Thyroid gland (tissue), 4 donors: Measurements from ENCODE around the gene ANKRD2. TPM values are rescaled to one million over a fixed set of nuclear protein-coding genes. Genes with fewer than 3 reads are reported as not detected.

Experiments
- DNase-seq, 2 donors: peaks; one replicate each; pipeline ENCODE4 v3.0.0-alpha.2; 2019
- H3K27ac ChIP-seq, 3 donors: fragments of 200-600 bp; sonication (generic); 1 replicate in 2 of 3; 2 replicates in 1 of 3; pipeline ENCODE4 v1.5.1; 2016 to 2019; ENCODE audit warnings: mild to moderate bottlenecking in 1 of 3, moderate library complexity in 1 of 3
- H3K27me3 ChIP-seq: fragments of 200-600 bp; sonication (generic); one replicate; pipeline ENCODE4 v1.5.1; 2019
- H3K36me3 ChIP-seq, 2 donors: fragments of 200-600 bp; sonication (generic); one replicate each; pipeline ENCODE4 v1.5.1; 2016 to 2019
- H3K4me1 ChIP-seq, 2 donors: fragments of 200-600 bp; sonication (generic); one replicate each; pipeline ENCODE4 v1.5.1; 2017 to 2019
- H3K4me3 ChIP-seq, 3 donors: fragments of 200-600 bp; sonication (generic); replicated peaks in 1 of 3; 1 replicate in 2 of 3; 2 replicates in 1 of 3; pipeline ENCODE4 v1.5.1; 2016; ENCODE audit warnings: mild to moderate bottlenecking in 1 of 3
- H3K9me3 ChIP-seq: fragments of 200-600 bp; sonication (generic); one replicate; pipeline ENCODE4 v1.5.1; 2017
- CTCF ChIP-seq, 6 experiments: fragments of 200-600 bp in 3 of 6; fragments of 450-650 bp in 3 of 6; sonication (generic) in 3 of 6; IDR thresholded peaks; one replicate each; pipeline ENCODE4 v1.5.1; 2016 to 2019; ENCODE audit warnings: antibody characterized with exemption in 6 of 6, mild to moderate bottlenecking in 2 of 6, inconsistent platforms in 1 of 6, moderate library complexity in 1 of 6
- POLR2A ChIP-seq, 2 donors: fragments of 450-650 bp; IDR thresholded peaks; one replicate each; pipeline ENCODE4 v1.6.1; 2017; ENCODE audit warnings: antibody characterized with exemption in 2 of 2, mild to moderate bottlenecking in 2 of 2, moderate library complexity in 1 of 2
- WGBS, 2 donors: methylation state at CpG; one replicate each; pipeline ENCODE4 v1.1.5; 2017; 5-methylcytosine and 5-hydroxymethylcytosine counted together
- intact Hi-C: fragments of 100-400 bp; cut with DNase I; formaldehyde crosslinking; loops from one replicate; pipeline ENCODE4 v1.15.1; 2023
- total RNA-seq, 4 donors: library from RNA; depleted of rRNA; stranded (reverse); fragments of >200 nt; gene quantifications; one replicate each; pipeline ENCODE4 v1.2.3, GENCODE V29; 2016

ANKRD2 gene
- total RNA-seq, 4 donors from 2014 or later: not detected

GRCh38 chr10:97540669-97541500, 31.7 kb upstream of the ANKRD2 start:
- Histone ChIP-seq H3K27ac (peak overlapping the region in 2 of 3 donors; percentile 19 to 76), H3K9me3 (no peaks in the 10 kb centered on the region), H3K36me3 (no peaks in the 10 kb centered on the region), H3K4me1 (peaks cover 19 to 45% of the 10 kb centered on the region in 2 donors), H3K4me3 (no peak overlapping the region), H3K27me3 (no peaks in the 10 kb centered on the region)
- TF ChIP-seq CTCF (IDR thresholded peaks at IDR 0.05) (no peak), POLR2A (IDR thresholded peaks at IDR 0.05) (no peak)
- no peak for DNase-seq
- 86 to 91% methylated on average over 11 to 14 of the region's 14 CpGs for WGBS, 2 donors
- intact Hi-C loops: no loop called here

- Histone ChIP-seq H3K36me3 (no peaks in the 10 kb centered on the region), H3K4me3 (no peak overlapping the region), H3K9me3 (no peaks in the 10 kb centered on the region), H3K27me3 (no peaks in the 10 kb centered on the region), H3K4me1 (peaks cover 19 to 48% of the 10 kb centered on the region in 2 donors), H3K27ac (peak overlapping the region; percentile 76 to 90 (median 79))
- intact Hi-C loops: no loop called here
- no peak for TF ChIP-seq CTCF (IDR thresholded peaks at IDR 0.05)
- TF ChIP-seq POLR2A (IDR thresholded peaks at IDR 0.05): no peak
- WGBS, 2 donors: 64 to 69% methylated on average over 3 to 6 of the region's 9 CpGs
- DNase-seq: peak; percentile 29 to 35
Measured at GRCh38 chr10:97542169-97543024, 30.2 kb upstream of the ANKRD2 start.

DNA sequence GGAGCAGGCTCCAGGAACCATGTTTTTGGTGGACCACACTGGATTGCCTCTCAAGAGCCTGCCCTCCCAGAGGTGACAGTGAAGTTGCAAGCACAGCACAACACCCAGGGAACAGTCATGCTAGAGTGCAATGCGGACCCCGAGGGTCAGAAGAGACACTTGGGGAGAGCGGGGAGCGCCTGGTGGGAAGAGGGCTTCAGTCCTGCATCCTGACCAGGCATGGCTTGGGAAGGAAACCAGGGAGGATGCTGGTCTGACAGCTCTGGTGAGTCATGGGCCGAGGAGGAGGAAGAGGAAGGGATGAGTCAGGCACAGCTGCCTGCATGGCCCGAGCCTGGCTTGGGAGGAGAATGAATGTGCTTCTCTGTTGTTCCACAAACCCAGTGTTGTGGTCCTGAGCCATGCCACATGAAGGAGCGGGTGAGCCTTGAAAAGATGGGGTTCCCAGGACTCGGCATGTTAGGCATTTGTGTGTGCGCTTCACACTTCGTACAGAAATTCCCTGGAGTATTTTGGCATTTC, 29.5 kb upstream of the ANKRD2 start:
- Histone ChIP-seq H3K4me1 (peaks cover 19 to 50% of the 10 kb centered on the region in 2 donors), H3K36me3 (no peaks in the 10 kb centered on the region), H3K4me3 (no peak overlapping the region), H3K9me3 (no peaks in the 10 kb centered on the region), H3K27ac (peak overlapping the region; percentile 76 to 90 (median 79)), H3K27me3 (no peaks in the 10 kb centered on the region)
- intact Hi-C loops: no loop called here
- 60 to 61% methylated on average over 9 to 10 of the region's 10 CpGs for WGBS, 2 donors
- peak; percentile 32 to 45 for DNase-seq
- TF ChIP-seq CTCF (IDR thresholded peaks at IDR 0.05) (no peak), POLR2A (IDR thresholded peaks at IDR 0.05) (no peak)

GRCh38 chr10:97546456-97547270, 25.9 kb upstream of the ANKRD2 start:
- H3K4me1 ChIP-seq: peaks cover 10 to 39% of the 10 kb centered on the region in 2 donors
- H3K9me3 ChIP-seq: no peaks in the 10 kb centered on the region
- no peak overlapping the region for H3K27ac ChIP-seq
- TF ChIP-seq CTCF (IDR thresholded peaks at IDR 0.05) (no peak), POLR2A (IDR thresholded peaks at IDR 0.05) (no peak)
- no peaks in the 10 kb centered on the region for H3K36me3 ChIP-seq
- intact Hi-C loops: no loop called here
- H3K4me3 ChIP-seq: no peak overlapping the region
- no peak for DNase-seq
- no peaks in the 10 kb centered on the region for H3K27me3 ChIP-seq
- 81 to 85% methylated on average over 18 of the region's 18 CpGs for WGBS, 2 donors
